ENCODE data around the gene FAF1. TPM values are rescaled to one million over a fixed set of nuclear protein-coding genes. Genes with fewer than 3 reads are reported as not detected.
"Not testable (repeated sequence)": the region's sequence is repeated elsewhere in the genome, so short reads cannot be mapped to it uniquely, and the experiment has no call there.

FAF1 gene
- total and polyA plus RNA-seq, 9 donors: 23.1 to 76.0 (median 57.1) TPM

- TF ChIP-seq POLR2A (IDR thresholded peaks at IDR 0.05): no peak
- TF ChIP-seq EP300 (IDR thresholded peaks at IDR 0.05): no peak
- TF ChIP-seq CTCF (IDR thresholded peaks at IDR 0.05): no peak
- no peaks in the 10 kb centered on the region for H3K36me3 ChIP-seq
- intact Hi-C loops (cut with DNase I): no loop called here
- no peak overlapping the region for H3K27ac ChIP-seq
- no peak for DNase-seq
- H3K4me3 ChIP-seq: no peak overlapping the region
- no peaks in the 10 kb centered on the region for H3K4me1 ChIP-seq (ENCODE audit: insufficient read depth)
- no peaks in the 10 kb centered on the region for H3K27me3 ChIP-seq
- WGBS, 3 donors: 80 to 93% (median 92%) methylated on average over 3 of the region's 3 CpGs
- H3K9me3 ChIP-seq: no peaks in the 10 kb centered on the region
Observed at GRCh38 chr1:50742523-50742922, 217.5 kb downstream of the FAF1 start.

GRCh38 chr1:50739125-50739524 lies 220.9 kb downstream of the FAF1 start:
- Histone ChIP-seq H3K27ac (no peak overlapping the region), H3K27me3 (no peaks in the 10 kb centered on the region), H3K4me3 (no peak overlapping the region), H3K4me1 (ENCODE audit: insufficient read depth) (no peaks in the 10 kb centered on the region), H3K36me3 (no peaks in the 10 kb centered on the region), H3K9me3 (no peaks in the 10 kb centered on the region)
- intact Hi-C loops (cut with DNase I): loop anchor here in 1 of 4 donors (10.0 kb wide), 1 partner anchor 374 kb away; no protein-coding TSS in a partner anchor
- DNase-seq: no peak
- 91 to 96% (median 93%) methylated on average over 3 of the region's 3 CpGs for WGBS, 3 donors
- no peak for TF ChIP-seq EP300 (IDR thresholded peaks at IDR 0.05)

- no peaks in the 10 kb centered on the region for H3K36me3 ChIP-seq
- DNase-seq: no peak
- no peaks in the 10 kb centered on the region for H3K9me3 ChIP-seq
- no peak overlapping the region for H3K4me3 ChIP-seq
- H3K4me1 ChIP-seq (ENCODE audit: insufficient read depth): no peaks in the 10 kb centered on the region
- intact Hi-C loops (cut with DNase I): loop anchor here in 1 of 4 donors (10.0 kb wide), 1 partner anchor 371 kb away; no protein-coding TSS in a partner anchor
- H3K27ac ChIP-seq: no peak overlapping the region
- no peaks in the 10 kb centered on the region for H3K27me3 ChIP-seq
- TF ChIP-seq EP300 (IDR thresholded peaks at IDR 0.05): no peak
- no peak for TF ChIP-seq POLR2A (IDR thresholded peaks at IDR 0.05)
- no peak for TF ChIP-seq CTCF (IDR thresholded peaks at IDR 0.05)
- 69 to 73% (median 70%) methylated on average over 2 of the region's 2 CpGs for WGBS, 3 donors
Observed at GRCh38 chr1:50735443-50735842, 224.6 kb downstream of the FAF1 start.

- intact Hi-C loops (cut with DNase I); H3K27ac ChIP-seq; H3K36me3 ChIP-seq; H3K4me1 ChIP-seq (ENCODE audit: insufficient read depth); H3K4me3 ChIP-seq; DNase-seq; H3K27me3 ChIP-seq; H3K9me3 ChIP-seq: not testable (repeated sequence)
- 93 to 96% (median 95%) methylated on average over 4 of the region's 4 CpGs for WGBS, 3 donors
Observed at GRCh38 chr1:50727578-50727977, 232.5 kb downstream of the FAF1 start.

GRCh38 chr1:50724626-50725286 lies 235.3 kb downstream of the FAF1 start:
- DNase-seq: no peak
- Histone ChIP-seq H3K4me3 (no peak overlapping the region), H3K27me3 (no peaks in the 10 kb centered on the region), H3K36me3 (no peaks in the 10 kb centered on the region), H3K4me1 (ENCODE audit: insufficient read depth) (peaks cover 2% of the 10 kb centered on the region), H3K9me3 (no peaks in the 10 kb centered on the region), H3K27ac (no peak overlapping the region)
- TF ChIP-seq POLR2A (IDR thresholded peaks at IDR 0.05) (no peak), CTCF (IDR thresholded peaks at IDR 0.05) (no peak), EP300 (IDR thresholded peaks at IDR 0.05) (no peak)
- intact Hi-C loops (cut with DNase I): no loop called here
- WGBS, 3 donors: 73 to 81% (median 78%) methylated on average over 4 of the region's 4 CpGs

All from ovary (tissue), 9 donors.